ENCODE measurements around the gene KLHL14. TPM values are rescaled to one million over a fixed set of nuclear protein-coding genes. Genes with fewer than 3 reads are reported as not detected.

The KLHL14 gene
- total and polyA plus RNA-seq, 11 donors, result 0.07 to 0.34 (median 0.12) TPM; not detected in 4

DNA sequence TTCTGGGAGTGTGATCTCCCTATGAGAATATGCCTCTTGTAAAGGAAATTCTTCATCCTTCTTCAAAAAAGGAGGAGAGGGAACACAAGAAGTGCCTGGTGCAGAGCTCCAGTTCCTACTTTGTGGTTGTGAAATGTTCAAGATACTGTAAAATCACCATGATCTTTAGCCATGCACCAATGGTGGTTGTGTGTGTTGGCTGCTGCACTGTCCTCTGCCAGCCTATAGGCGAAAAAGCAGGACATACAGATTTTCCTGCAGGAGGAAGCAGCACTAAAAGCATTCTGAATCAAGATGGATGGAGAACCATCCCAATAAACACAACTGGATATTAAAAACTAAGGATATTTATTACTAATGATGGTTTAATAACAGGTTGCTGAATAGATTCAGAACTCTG is 6.2 kb upstream of the KLHL14 start:
- H3K4me3 ChIP-seq, result no peak overlapping the region
- TF ChIP-seq CTCF (IDR thresholded peaks at IDR 0.05) (no peak), POLR2A (IDR thresholded peaks at IDR 0.05) (no peak)
- DNase-seq, result no peak
- peaks cover 0 to 8% (median 0%) of the 10 kb centered on the region in 9 donors for H3K27me3 ChIP-seq
- intact Hi-C loops (cut with DNase I), result no loop called here
- no peak for ATAC-seq
- no peaks in the 10 kb centered on the region for H3K9me3 ChIP-seq
- H3K4me1 ChIP-seq, result no peaks in the 10 kb centered on the region
- no peaks in the 10 kb centered on the region for H3K36me3 ChIP-seq
- 79 to 90% (median 84%) methylated on average over 1 of the region's 1 CpG for WGBS, 4 donors
- H3K27ac ChIP-seq, result no peak overlapping the region

DNA sequence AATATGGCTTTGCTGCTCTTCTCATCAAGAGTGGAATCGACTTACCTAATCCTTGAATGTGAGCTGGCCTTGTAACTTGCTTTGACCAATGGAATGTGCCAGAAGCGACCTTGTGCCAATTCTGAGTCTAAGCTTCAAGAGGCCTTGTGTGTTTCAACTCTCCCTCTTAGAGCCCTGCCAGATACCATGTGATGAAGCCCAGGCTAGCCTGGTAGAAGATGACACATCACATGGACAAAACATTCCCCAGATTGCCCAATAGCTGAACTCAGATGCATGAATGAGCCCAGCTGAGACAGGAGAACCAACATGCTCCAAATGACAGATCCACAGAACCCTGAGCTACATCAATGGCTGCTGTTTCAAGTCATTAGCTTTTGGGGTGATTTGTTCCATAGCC is 4.2 kb upstream of the KLHL14 start:
- ATAC-seq (no peak), DNase-seq (no peak)
- intact Hi-C loops (cut with DNase I), result no loop called here
- Histone ChIP-seq H3K4me1 (peaks cover 0 to 6% (median 0%) of the 10 kb centered on the region in 12 donors), H3K27me3 (peaks cover 0 to 11% (median 3%) of the 10 kb centered on the region in 9 donors), H3K9me3 (no peaks in the 10 kb centered on the region), H3K27ac (no peak overlapping the region), H3K4me3 (no peak overlapping the region), H3K36me3 (no peaks in the 10 kb centered on the region)
- TF ChIP-seq CTCF (IDR thresholded peaks at IDR 0.05) (no peak), POLR2A (IDR thresholded peaks at IDR 0.05) (no peak)
- 71 to 81% (median 80%) methylated on average over 2 of the region's 2 CpGs for WGBS, 4 donors

DNA sequence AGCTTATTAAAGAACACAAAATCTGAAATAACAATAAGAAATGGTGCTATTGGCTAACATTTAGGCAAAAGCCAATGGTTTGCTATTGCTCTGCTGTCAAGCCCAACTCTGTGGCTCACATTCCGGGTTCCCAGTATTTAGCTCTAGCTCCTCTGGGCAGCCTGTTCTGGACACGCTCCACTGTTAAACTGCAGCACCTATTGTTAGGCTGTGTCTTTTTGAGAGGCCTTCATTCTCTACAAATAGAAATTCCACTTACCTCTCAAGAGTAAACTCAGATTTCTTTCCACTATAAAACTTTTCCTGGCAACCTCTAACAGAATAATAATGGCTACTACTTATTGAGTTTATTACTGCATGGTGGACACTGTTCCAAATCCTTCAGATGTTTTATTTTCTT is 3.7 kb upstream of the KLHL14 start:
- DNase-seq (no peak), ATAC-seq (peak in 1 of 4 donors; percentile 56)
- 43 to 76% (median 61%) methylated on average over 2 of the region's 2 CpGs for WGBS, 4 donors
- Histone ChIP-seq H3K36me3 (no peaks in the 10 kb centered on the region), H3K4me3 (no peak overlapping the region), H3K9me3 (no peaks in the 10 kb centered on the region), H3K27ac (no peak overlapping the region), H3K27me3 (peaks cover under 1 to 16% (median 6%) of the 10 kb centered on the region in 9 donors), H3K4me1 (peaks cover 0 to 11% (median under 1%) of the 10 kb centered on the region in 12 donors)
- intact Hi-C loops (cut with DNase I), result no loop called here
- TF ChIP-seq POLR2A (IDR thresholded peaks at IDR 0.05), result no peak
- no peak for TF ChIP-seq CTCF (IDR thresholded peaks at IDR 0.05)

GRCh38 chr18:32775628-32776027 is 2.8 kb upstream of the KLHL14 start:
- H3K27me3 ChIP-seq, result peaks cover 10 to 25% (median 12%) of the 10 kb centered on the region in 9 donors
- H3K9me3 ChIP-seq, result no peaks in the 10 kb centered on the region
- peak in 1 of 4 donors; percentile 69 for ATAC-seq
- WGBS, 4 donors, result 61 to 70% (median 64%) methylated on average over 6 of the region's 6 CpGs
- peaks cover 0 to 21% (median 9%) of the 10 kb centered on the region in 12 donors for H3K4me1 ChIP-seq
- TF ChIP-seq CTCF (IDR thresholded peaks at IDR 0.05), result no peak
- TF ChIP-seq POLR2A (IDR thresholded peaks at IDR 0.05), result no peak
- no peak overlapping the region for H3K4me3 ChIP-seq
- H3K27ac ChIP-seq, result no peak overlapping the region
- no peak for DNase-seq
- no peaks in the 10 kb centered on the region for H3K36me3 ChIP-seq
- intact Hi-C loops (cut with DNase I), result no loop called here

Data from heart left ventricle (tissue), 16 donors.